ENCODE measurements around the gene IDH3A.

Gene IDH3A

DNA sequence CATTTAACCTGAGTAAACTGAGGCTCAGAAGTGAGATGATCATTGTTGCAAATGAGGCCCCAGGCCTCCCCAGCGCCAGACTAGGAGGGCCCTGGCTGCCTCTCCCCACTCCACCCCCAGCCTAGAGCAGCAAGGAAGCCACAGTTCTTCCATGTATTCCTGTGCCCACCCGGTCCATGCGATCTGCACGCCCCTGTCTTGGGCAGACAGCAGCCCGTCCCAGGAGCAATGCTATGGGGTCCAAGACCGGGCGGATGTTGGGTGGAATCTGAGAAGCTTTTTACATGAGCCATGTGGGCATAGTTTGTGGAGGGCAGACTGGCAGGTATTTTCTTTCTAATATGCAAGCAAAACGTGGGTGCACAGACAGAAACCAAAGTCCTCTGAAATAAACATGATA, 41.7 kb upstream of the IDH3A start:
- H3K4me1 ChIP-seq (ENCODE audit: control insufficient read depth in 2 of 2, insufficient read depth in 2 of 2, low read length in 2 of 2) = peaks cover 0 to 10% of the 10 kb centered on the region in 2 donors
- no peaks in the 10 kb centered on the region for H3K27me3 ChIP-seq (ENCODE audit: control insufficient read depth in 2 of 2, insufficient read depth in 2 of 2, low read length in 2 of 2)
- H3K9me3 ChIP-seq (ENCODE audit: control insufficient read depth in 2 of 2, low read length in 2 of 2) = no peaks in the 10 kb centered on the region
- H3K36me3 ChIP-seq (ENCODE audit: control insufficient read depth in 2 of 2, insufficient read depth in 2 of 2, low read length in 2 of 2) = no peaks in the 10 kb centered on the region
- no peak overlapping the region for H3K9ac ChIP-seq (ENCODE audit: low read depth in 1 of 2, low read length in 2 of 2)
- H3K27ac ChIP-seq (ENCODE audit: low read depth in 2 of 2, low read length in 2 of 2) = no peak overlapping the region
- H3K4me3 ChIP-seq (ENCODE audit: low read length in 2 of 2) = no peak overlapping the region

DNA sequence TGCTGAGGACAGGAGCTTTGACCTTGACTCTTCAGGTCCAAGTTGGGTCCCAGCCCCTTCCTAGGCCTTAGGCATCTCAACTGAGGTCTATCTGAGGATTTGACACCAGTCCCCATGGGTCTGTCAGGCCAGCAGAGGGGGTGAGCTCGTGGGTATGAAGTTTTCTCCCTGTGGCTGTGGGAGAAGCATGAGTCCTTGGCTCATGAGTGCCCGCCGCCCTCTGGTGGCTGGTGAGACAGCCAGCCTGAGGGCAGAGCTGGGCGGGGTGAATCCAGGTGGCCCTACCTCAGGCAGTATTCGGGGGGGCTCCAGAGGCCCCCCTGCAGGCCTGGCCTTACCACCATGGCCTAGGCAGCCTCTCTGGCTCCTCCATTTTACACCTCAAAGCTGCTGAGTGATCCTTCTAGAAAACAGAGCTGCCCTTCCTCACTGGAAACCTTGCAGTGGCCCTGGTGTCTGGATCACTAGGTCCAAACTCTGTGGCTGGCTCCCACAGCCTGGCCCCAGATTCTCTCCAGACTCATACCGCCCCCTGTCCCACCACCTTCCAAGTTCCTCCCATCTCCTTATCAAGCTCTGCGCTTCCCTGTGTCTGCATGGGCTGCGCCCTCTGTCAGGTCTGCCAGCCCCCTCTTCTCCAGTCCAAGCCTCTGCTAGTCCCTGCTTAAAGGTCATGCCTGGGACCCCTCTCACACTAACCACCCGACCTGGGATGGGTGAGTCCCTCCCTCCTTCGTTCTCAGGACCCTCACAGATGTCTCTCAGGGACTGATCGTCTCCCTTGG, 40.7 kb upstream of the IDH3A start:
- Histone ChIP-seq H3K36me3 (ENCODE audit: control insufficient read depth in 2 of 2, insufficient read depth in 2 of 2, low read length in 2 of 2) (no peaks in the 10 kb centered on the region), H3K4me3 (ENCODE audit: low read length in 2 of 2) (no peak overlapping the region), H3K4me1 (ENCODE audit: control insufficient read depth in 2 of 2, insufficient read depth in 2 of 2, low read length in 2 of 2) (peaks cover 0 to 5% of the 10 kb centered on the region in 2 donors), H3K27ac (ENCODE audit: low read depth in 2 of 2, low read length in 2 of 2) (no peak overlapping the region), H3K9ac (ENCODE audit: low read depth in 1 of 2, low read length in 2 of 2) (no peak overlapping the region), H3K27me3 (ENCODE audit: control insufficient read depth in 2 of 2, insufficient read depth in 2 of 2, low read length in 2 of 2) (no peaks in the 10 kb centered on the region), H3K9me3 (ENCODE audit: control insufficient read depth in 2 of 2, low read length in 2 of 2) (no peaks in the 10 kb centered on the region)

DNA sequence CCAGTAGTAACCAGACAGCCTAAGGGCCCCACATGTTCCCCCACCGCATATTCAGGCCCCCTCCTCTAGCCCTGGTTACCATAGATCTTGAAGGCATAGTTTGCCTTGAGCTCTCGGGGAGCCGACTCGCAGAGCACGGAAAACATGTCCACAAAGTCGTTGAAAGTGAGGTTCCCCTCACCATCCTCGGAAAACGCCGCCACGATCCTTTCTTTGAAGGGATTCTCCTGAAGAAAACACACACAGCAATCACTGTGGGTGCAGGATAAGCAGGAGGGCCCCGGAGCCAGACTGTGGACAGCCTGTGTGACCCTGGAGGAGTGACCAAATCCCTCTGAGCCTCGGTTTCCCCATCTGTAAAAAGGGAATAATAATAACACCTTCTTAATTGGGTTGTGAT, 40.0 kb upstream of the IDH3A start:
- no peak overlapping the region for H3K9ac ChIP-seq (ENCODE audit: low read depth in 1 of 2, low read length in 2 of 2)
- no peaks in the 10 kb centered on the region for H3K27me3 ChIP-seq (ENCODE audit: control insufficient read depth in 2 of 2, insufficient read depth in 2 of 2, low read length in 2 of 2)
- H3K4me1 ChIP-seq (ENCODE audit: control insufficient read depth in 2 of 2, insufficient read depth in 2 of 2, low read length in 2 of 2) = peaks cover 0 to 2% of the 10 kb centered on the region in 2 donors
- no peak overlapping the region for H3K4me3 ChIP-seq (ENCODE audit: low read length in 2 of 2)
- H3K27ac ChIP-seq (ENCODE audit: low read depth in 2 of 2, low read length in 2 of 2) = no peak overlapping the region
- no peaks in the 10 kb centered on the region for H3K36me3 ChIP-seq (ENCODE audit: control insufficient read depth in 2 of 2, insufficient read depth in 2 of 2, low read length in 2 of 2)
- H3K9me3 ChIP-seq (ENCODE audit: control insufficient read depth in 2 of 2, low read length in 2 of 2) = no peaks in the 10 kb centered on the region

DNA sequence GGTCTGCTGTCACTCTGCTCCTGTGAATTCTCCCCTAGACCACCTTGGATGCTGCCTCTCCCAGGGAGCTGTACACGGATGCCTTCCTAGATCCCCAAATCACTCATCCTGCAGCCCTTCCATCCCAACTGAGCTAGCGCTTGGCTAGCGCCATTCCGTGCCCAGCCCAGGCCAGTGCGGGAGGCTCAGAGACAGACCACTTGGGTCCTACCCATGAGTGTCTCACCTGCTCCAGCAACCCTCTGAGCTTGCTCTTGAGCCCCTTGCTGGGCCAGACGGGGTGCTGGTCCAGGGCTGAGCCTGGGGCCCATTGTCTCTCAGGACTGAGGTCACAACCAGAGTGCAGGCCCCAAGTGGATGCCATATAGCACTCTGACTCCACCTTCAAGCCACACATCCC, 39.1 kb upstream of the IDH3A start:
- no peak overlapping the region for H3K9ac ChIP-seq (ENCODE audit: low read depth in 1 of 2, low read length in 2 of 2)
- H3K4me1 ChIP-seq (ENCODE audit: control insufficient read depth in 2 of 2, insufficient read depth in 2 of 2, low read length in 2 of 2) = no peaks in the 10 kb centered on the region
- no peaks in the 10 kb centered on the region for H3K9me3 ChIP-seq (ENCODE audit: control insufficient read depth in 2 of 2, low read length in 2 of 2)
- H3K27me3 ChIP-seq (ENCODE audit: control insufficient read depth in 2 of 2, insufficient read depth in 2 of 2, low read length in 2 of 2) = no peaks in the 10 kb centered on the region
- H3K27ac ChIP-seq (ENCODE audit: low read depth in 2 of 2, low read length in 2 of 2) = no peak overlapping the region
- H3K36me3 ChIP-seq (ENCODE audit: control insufficient read depth in 2 of 2, insufficient read depth in 2 of 2, low read length in 2 of 2) = no peaks in the 10 kb centered on the region
- H3K4me3 ChIP-seq (ENCODE audit: low read length in 2 of 2) = no peak overlapping the region

DNA sequence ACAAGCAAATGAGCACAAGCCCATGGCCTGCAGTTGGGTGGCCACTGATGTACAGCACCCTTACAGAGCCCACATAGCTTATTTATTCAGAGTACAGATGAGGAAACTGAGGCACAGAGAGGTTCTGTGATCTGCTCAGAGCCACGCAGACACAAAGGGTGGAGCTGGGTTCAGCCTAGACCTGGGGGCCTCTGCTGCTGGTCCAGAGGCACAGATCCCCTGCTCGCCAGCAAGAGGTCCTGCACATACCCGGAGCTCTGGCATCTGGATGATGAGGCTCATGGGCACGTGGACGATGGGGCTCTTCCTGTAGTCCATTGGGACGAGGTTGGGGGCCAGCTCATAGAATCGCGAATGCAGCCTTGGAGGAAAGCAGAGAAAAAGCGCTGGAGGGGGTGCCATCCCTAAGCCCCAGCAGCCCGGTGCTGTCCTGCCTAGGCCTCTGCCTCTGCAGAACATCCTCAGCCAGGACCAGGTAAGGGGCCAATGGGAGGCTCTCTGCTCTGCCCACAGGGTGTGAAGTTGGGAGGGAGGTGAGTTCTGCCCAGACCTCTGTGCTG, 38.2 kb upstream of the IDH3A start:
- Histone ChIP-seq H3K27me3 (ENCODE audit: control insufficient read depth in 2 of 2, insufficient read depth in 2 of 2, low read length in 2 of 2) (no peaks in the 10 kb centered on the region), H3K36me3 (ENCODE audit: control insufficient read depth in 2 of 2, insufficient read depth in 2 of 2, low read length in 2 of 2) (no peaks in the 10 kb centered on the region), H3K9me3 (ENCODE audit: control insufficient read depth in 2 of 2, low read length in 2 of 2) (no peaks in the 10 kb centered on the region), H3K4me1 (ENCODE audit: control insufficient read depth in 2 of 2, insufficient read depth in 2 of 2, low read length in 2 of 2) (no peaks in the 10 kb centered on the region), H3K27ac (ENCODE audit: low read depth in 2 of 2, low read length in 2 of 2) (no peak overlapping the region), H3K9ac (ENCODE audit: low read depth in 1 of 2, low read length in 2 of 2) (no peak overlapping the region), H3K4me3 (ENCODE audit: low read length in 2 of 2) (no peak overlapping the region)

DNA sequence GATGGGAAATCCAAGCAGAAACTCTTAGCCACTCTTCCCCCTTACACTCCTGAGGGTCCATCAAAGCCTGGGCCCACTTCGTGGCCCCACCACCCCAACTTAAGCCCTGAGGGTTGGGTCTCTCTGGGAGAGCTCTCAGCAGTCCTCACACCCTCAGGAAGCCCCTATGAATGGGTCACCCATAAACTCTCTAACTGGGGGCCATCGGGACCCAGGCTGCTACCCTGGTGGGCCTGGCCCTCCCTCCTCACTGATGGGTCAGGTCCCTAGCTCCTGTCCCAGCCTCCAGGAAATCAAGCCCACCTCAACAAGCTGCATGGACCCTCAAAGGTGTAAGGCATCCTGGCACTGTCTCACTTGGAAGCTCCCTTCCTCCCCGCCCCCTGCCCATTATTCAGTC, 37.4 kb upstream of the IDH3A start:
- Histone ChIP-seq H3K27ac (ENCODE audit: low read depth in 2 of 2, low read length in 2 of 2) (no peak overlapping the region), H3K9ac (ENCODE audit: low read depth in 1 of 2, low read length in 2 of 2) (no peak overlapping the region), H3K36me3 (ENCODE audit: control insufficient read depth in 2 of 2, insufficient read depth in 2 of 2, low read length in 2 of 2) (no peaks in the 10 kb centered on the region), H3K27me3 (ENCODE audit: control insufficient read depth in 2 of 2, insufficient read depth in 2 of 2, low read length in 2 of 2) (no peaks in the 10 kb centered on the region), H3K4me1 (ENCODE audit: control insufficient read depth in 2 of 2, insufficient read depth in 2 of 2, low read length in 2 of 2) (no peaks in the 10 kb centered on the region), H3K4me3 (ENCODE audit: low read length in 2 of 2) (no peak overlapping the region), H3K9me3 (ENCODE audit: control insufficient read depth in 2 of 2, low read length in 2 of 2) (no peaks in the 10 kb centered on the region)

DNA sequence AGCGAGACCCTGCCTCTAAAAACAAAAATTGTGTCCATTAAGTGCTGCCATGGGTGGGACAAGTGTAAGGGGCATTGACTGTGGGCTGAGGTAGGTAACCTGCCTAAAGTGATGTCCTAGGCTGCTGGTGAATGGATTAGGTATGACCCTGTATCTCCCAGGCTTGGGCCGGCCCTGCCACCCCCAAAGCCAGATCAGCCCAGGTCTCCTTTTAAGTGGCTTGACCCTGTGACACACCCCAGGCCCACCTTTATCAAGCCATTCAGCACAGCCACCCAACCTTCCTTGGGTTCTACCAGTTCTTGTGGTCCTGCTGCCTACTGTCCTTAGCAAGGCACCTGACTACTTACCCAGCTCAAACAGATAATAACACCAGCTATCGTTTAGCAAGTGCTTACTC, 36.6 kb upstream of the IDH3A start:
- no peak overlapping the region for H3K4me3 ChIP-seq (ENCODE audit: low read length in 2 of 2)
- H3K36me3 ChIP-seq (ENCODE audit: control insufficient read depth in 2 of 2, insufficient read depth in 2 of 2, low read length in 2 of 2) = no peaks in the 10 kb centered on the region
- H3K4me1 ChIP-seq (ENCODE audit: control insufficient read depth in 2 of 2, insufficient read depth in 2 of 2, low read length in 2 of 2) = no peaks in the 10 kb centered on the region
- H3K9me3 ChIP-seq (ENCODE audit: control insufficient read depth in 2 of 2, low read length in 2 of 2) = no peaks in the 10 kb centered on the region
- no peaks in the 10 kb centered on the region for H3K27me3 ChIP-seq (ENCODE audit: control insufficient read depth in 2 of 2, insufficient read depth in 2 of 2, low read length in 2 of 2)
- H3K27ac ChIP-seq (ENCODE audit: low read depth in 2 of 2, low read length in 2 of 2) = no peak overlapping the region
- H3K9ac ChIP-seq (ENCODE audit: low read depth in 1 of 2, low read length in 2 of 2) = no peak overlapping the region

DNA sequence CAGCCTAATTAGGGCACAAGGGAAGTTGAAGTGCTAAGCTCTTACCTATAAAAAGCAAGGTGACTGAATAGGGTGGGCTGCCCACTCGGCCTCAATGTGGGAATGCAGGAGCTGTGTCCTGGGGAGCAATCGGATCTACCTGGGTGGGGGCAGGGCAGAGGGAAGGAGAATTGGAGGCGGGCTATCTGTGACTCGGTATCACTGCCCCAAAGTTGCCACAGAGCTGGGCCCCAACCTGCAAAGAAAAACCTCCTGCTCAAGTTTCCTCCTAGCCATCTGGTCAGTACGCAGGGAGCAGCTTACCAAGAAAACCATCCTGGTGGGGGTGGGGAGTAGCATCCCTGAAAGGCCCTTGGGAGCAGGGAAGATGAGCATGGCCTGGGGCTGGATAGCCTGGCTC, 28.6 kb upstream of the IDH3A start:
- H3K9ac ChIP-seq (ENCODE audit: low read depth in 1 of 2, low read length in 2 of 2) = no peak overlapping the region
- H3K4me3 ChIP-seq (ENCODE audit: low read length in 2 of 2) = no peak overlapping the region
- no peaks in the 10 kb centered on the region for H3K9me3 ChIP-seq (ENCODE audit: control insufficient read depth in 2 of 2, low read length in 2 of 2)
- H3K27ac ChIP-seq (ENCODE audit: low read depth in 2 of 2, low read length in 2 of 2) = no peak overlapping the region
- no peaks in the 10 kb centered on the region for H3K27me3 ChIP-seq (ENCODE audit: control insufficient read depth in 2 of 2, insufficient read depth in 2 of 2, low read length in 2 of 2)
- no peaks in the 10 kb centered on the region for H3K36me3 ChIP-seq (ENCODE audit: control insufficient read depth in 2 of 2, insufficient read depth in 2 of 2, low read length in 2 of 2)
- H3K4me1 ChIP-seq (ENCODE audit: control insufficient read depth in 2 of 2, insufficient read depth in 2 of 2, low read length in 2 of 2) = no peaks in the 10 kb centered on the region

DNA sequence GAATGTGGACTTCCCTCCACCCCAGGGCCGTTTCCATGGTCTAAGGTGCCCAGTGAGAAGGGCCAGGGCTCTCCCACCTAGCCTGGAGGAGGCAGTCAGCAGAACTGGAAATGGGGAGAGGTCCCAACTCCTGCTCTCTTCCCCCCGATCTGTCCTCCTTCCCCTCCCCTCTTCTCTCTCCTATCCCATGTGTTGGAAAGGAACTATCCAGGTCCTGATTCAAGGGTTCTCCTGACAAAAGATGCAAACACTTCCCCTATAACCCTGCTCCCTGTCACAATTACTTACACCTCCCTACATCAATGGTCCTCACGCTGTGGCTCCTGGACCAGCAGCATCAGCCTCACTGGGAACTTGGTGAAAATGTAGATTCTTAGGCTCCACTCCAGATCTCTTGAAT, 23.9 kb upstream of the IDH3A start:
- Histone ChIP-seq H3K36me3 (ENCODE audit: control insufficient read depth in 2 of 2, insufficient read depth in 2 of 2, low read length in 2 of 2) (no peaks in the 10 kb centered on the region), H3K9me3 (ENCODE audit: control insufficient read depth in 2 of 2, low read length in 2 of 2) (no peaks in the 10 kb centered on the region), H3K4me1 (ENCODE audit: control insufficient read depth in 2 of 2, insufficient read depth in 2 of 2, low read length in 2 of 2) (peaks cover 7 to 9% of the 10 kb centered on the region in 2 donors), H3K4me3 (ENCODE audit: low read length in 2 of 2) (no peak overlapping the region), H3K9ac (ENCODE audit: low read depth in 1 of 2, low read length in 2 of 2) (no peak overlapping the region), H3K27me3 (ENCODE audit: control insufficient read depth in 2 of 2, insufficient read depth in 2 of 2, low read length in 2 of 2) (no peaks in the 10 kb centered on the region), H3K27ac (ENCODE audit: low read depth in 2 of 2, low read length in 2 of 2) (no peak overlapping the region)

DNA sequence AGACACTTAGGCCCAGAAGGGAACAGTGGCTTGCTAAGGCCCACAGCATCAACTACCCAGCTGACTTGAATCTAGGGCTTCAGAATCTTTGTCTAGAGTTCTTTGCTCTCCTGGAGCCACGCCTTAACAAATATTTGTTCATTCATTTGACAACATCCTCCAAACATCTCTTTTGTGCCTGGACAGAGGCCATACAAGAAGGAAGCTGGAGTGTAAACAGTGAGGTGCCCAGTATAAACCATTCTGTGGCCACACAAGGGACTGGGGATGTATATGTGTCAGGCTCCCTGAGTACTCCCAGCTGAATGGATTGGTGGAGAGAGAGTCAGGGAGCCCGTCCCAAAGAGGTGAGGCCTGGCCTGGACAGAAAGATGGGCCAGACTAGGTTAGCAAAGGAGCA, 21.3 kb upstream of the IDH3A start:
- Histone ChIP-seq H3K4me3 (ENCODE audit: low read length in 2 of 2) (no peak overlapping the region), H3K9me3 (ENCODE audit: control insufficient read depth in 2 of 2, low read length in 2 of 2) (no peaks in the 10 kb centered on the region), H3K27me3 (ENCODE audit: control insufficient read depth in 2 of 2, insufficient read depth in 2 of 2, low read length in 2 of 2) (no peaks in the 10 kb centered on the region), H3K36me3 (ENCODE audit: control insufficient read depth in 2 of 2, insufficient read depth in 2 of 2, low read length in 2 of 2) (no peaks in the 10 kb centered on the region), H3K9ac (ENCODE audit: low read depth in 1 of 2, low read length in 2 of 2) (no peak overlapping the region), H3K27ac (ENCODE audit: low read depth in 2 of 2, low read length in 2 of 2) (no peak overlapping the region), H3K4me1 (ENCODE audit: control insufficient read depth in 2 of 2, insufficient read depth in 2 of 2, low read length in 2 of 2) (peaks cover 14 to 16% of the 10 kb centered on the region in 2 donors)

Measured in mucosa of rectum (tissue), 2 donors.